Activated T-helper 17 cell treated with anti-CD3 and anti-CD28 coated beads, Interleukin-2, amount 50 U/mL, for 72 hours (primary cell): ENCODE measurements around the gene CIB1. TPM values are rescaled to one million over a fixed set of nuclear protein-coding genes. Genes with fewer than 3 reads are reported as not detected.
A peak's percentile ranks its signal among the peaks of the same experiment; 100 is the strongest.
"Not testable (repeated sequence)": the region's sequence is repeated elsewhere in the genome, so short reads cannot be mapped to it uniquely, and the experiment has no call there.

Source experiments
- ATAC-seq: fragments of 150-1000 bp; cut with Tn5 transposase; replicated peaks from 2 replicates; pipeline ENCODE4 v1.10.0; 2021; ENCODE audit warnings: mild to moderate bottlenecking, moderate library complexity
- H3K27ac Mint-ChIP-seq: one replicate; pipeline ENCODE4 v1.8.0; 2022; ENCODE audit warnings: mixed read lengths
- H3K27me3 Mint-ChIP-seq: one replicate; pipeline ENCODE4 v1.8.0; 2022; ENCODE audit warnings: mixed read lengths
- H3K36me3 Mint-ChIP-seq: one replicate; pipeline ENCODE4 v1.8.0; 2022; ENCODE audit warnings: low read depth, mild to moderate bottlenecking, mixed read lengths
- H3K4me1 Mint-ChIP-seq: one replicate; pipeline ENCODE4 v1.8.0; 2022; ENCODE audit warnings: mixed read lengths
- H3K4me3 Mint-ChIP-seq: one replicate; pipeline ENCODE4 v1.8.0; 2022; ENCODE audit warnings: mild to moderate bottlenecking, mixed read lengths
- H3K9me3 Mint-ChIP-seq: one replicate; pipeline ENCODE4 v1.8.0; 2022; ENCODE audit warnings: mixed read lengths
- total RNA-seq, 2 donors: library from RNA; stranded (reverse); gene quantifications; one replicate each; pipeline ENCODE4 v1.2.3, GENCODE V29; 2022

The CIB1 gene
- total RNA-seq, 2 donors from 2014 or later, result 128 to 163 TPM

- Mint-ChIP-seq H3K4me1 (peaks cover 11% of the 10 kb centered on the region), H3K27me3 (no peaks in the 10 kb centered on the region), H3K27ac (peak within 1 kb of the TSS; percentile 87), H3K36me3 (peaks cover 5% of the 10 kb centered on the region), H3K9me3 (no peaks in the 10 kb centered on the region), H3K4me3 (peak within 1 kb of the TSS; percentile 87)
- peak; percentile 95 for ATAC-seq
Observed at GRCh38 chr15:90201130-90201943, 32.4 kb downstream of the CIB1 start, which contains the start of gene SEMA4B. Gene SEMA4B, plus strand, starts transcription at chr15:90201330. Its CDS starts 249 bp downstream, at chr15:90201579.

- ATAC-seq, result no peak
- Mint-ChIP-seq H3K27me3 (no peaks in the 10 kb centered on the region), H3K4me1 (peaks cover 11% of the 10 kb centered on the region), H3K36me3 (peaks cover 5% of the 10 kb centered on the region), H3K9me3 (no peaks in the 10 kb centered on the region), H3K27ac (peak overlapping the region; percentile 67), H3K4me3 (peak overlapping the region; percentile 75)
Observed at GRCh38 chr15:90200534-90201129, 33.1 kb downstream of the CIB1 start.

GRCh38 chr15:90194655-90195054 lies 39.1 kb downstream of the CIB1 start:
- Mint-ChIP-seq H3K27me3 (no peaks in the 10 kb centered on the region), H3K36me3 (no peaks in the 10 kb centered on the region), H3K27ac (no peak overlapping the region), H3K4me3 (no peak overlapping the region), H3K9me3 (no peaks in the 10 kb centered on the region), H3K4me1 (peaks cover 17% of the 10 kb centered on the region)
- ATAC-seq, result no peak

- Mint-ChIP-seq H3K36me3 (no peaks in the 10 kb centered on the region), H3K4me3 (no peak overlapping the region), H3K4me1 (peaks cover 13% of the 10 kb centered on the region), H3K9me3 (no peaks in the 10 kb centered on the region), H3K27ac (no peak overlapping the region), H3K27me3 (no peaks in the 10 kb centered on the region)
- no peak for ATAC-seq
Observed at GRCh38 chr15:90192961-90193786, 40.6 kb downstream of the CIB1 start.

- Mint-ChIP-seq H3K27me3 (no peaks in the 10 kb centered on the region), H3K4me3 (peak overlapping the region; percentile 32), H3K4me1 (peaks cover 18% of the 10 kb centered on the region), H3K27ac (no peak overlapping the region), H3K9me3 (no peaks in the 10 kb centered on the region), H3K36me3 (no peaks in the 10 kb centered on the region)
- peak; percentile 56 for ATAC-seq
Observed at GRCh38 chr15:90191794-90192509, 41.8 kb downstream of the CIB1 start.

- ATAC-seq, result no peak
- Mint-ChIP-seq H3K27me3 (no peaks in the 10 kb centered on the region), H3K4me3 (peak overlapping the region; percentile 32), H3K4me1 (peaks cover 19% of the 10 kb centered on the region), H3K27ac (no peak overlapping the region), H3K36me3 (no peaks in the 10 kb centered on the region), H3K9me3 (no peaks in the 10 kb centered on the region)
Observed at GRCh38 chr15:90191344-90191687, 42.4 kb downstream of the CIB1 start.

- Mint-ChIP-seq H3K4me1 (peaks cover 19% of the 10 kb centered on the region), H3K4me3 (no peak overlapping the region), H3K9me3 (no peaks in the 10 kb centered on the region), H3K36me3 (no peaks in the 10 kb centered on the region), H3K27ac (peak overlapping the region; percentile 20), H3K27me3 (no peaks in the 10 kb centered on the region)
- ATAC-seq, result peak; percentile 28
Observed at GRCh38 chr15:90190606-90191343, 43.0 kb downstream of the CIB1 start.

GRCh38 chr15:90189781-90190467 lies 43.8 kb downstream of the CIB1 start:
- Mint-ChIP-seq H3K9me3 (no peaks in the 10 kb centered on the region), H3K36me3 (peaks cover 6% of the 10 kb centered on the region), H3K4me1 (peaks cover 24% of the 10 kb centered on the region), H3K27ac (peak overlapping the region; percentile 20), H3K27me3 (no peaks in the 10 kb centered on the region), H3K4me3 (no peak overlapping the region)
- no peak for ATAC-seq

- Mint-ChIP-seq H3K27ac (no peak overlapping the region), H3K4me1 (peaks cover 24% of the 10 kb centered on the region), H3K27me3 (no peaks in the 10 kb centered on the region), H3K36me3 (peaks cover 6% of the 10 kb centered on the region), H3K4me3 (no peak overlapping the region), H3K9me3 (no peaks in the 10 kb centered on the region)
- ATAC-seq, result no peak
Observed at GRCh38 chr15:90188914-90189748, 44.6 kb downstream of the CIB1 start.

- H3K4me1 Mint-ChIP-seq, result peaks cover 24% of the 10 kb centered on the region
- not testable (repeated sequence) for H3K27me3 Mint-ChIP-seq, H3K4me3 Mint-ChIP-seq, H3K27ac Mint-ChIP-seq, ATAC-seq, H3K36me3 Mint-ChIP-seq, H3K9me3 Mint-ChIP-seq
Observed at GRCh38 chr15:90188065-90188464, 45.7 kb downstream of the CIB1 start.

- H3K27ac Mint-ChIP-seq, result no peak overlapping the region
- H3K4me3 Mint-ChIP-seq, result peak overlapping the region; percentile 6
- peaks cover 24% of the 10 kb centered on the region for H3K4me1 Mint-ChIP-seq
- ATAC-seq, result no peak
- H3K36me3 Mint-ChIP-seq, result peaks cover 6% of the 10 kb centered on the region
- H3K27me3 Mint-ChIP-seq, result no peaks in the 10 kb centered on the region
- no peaks in the 10 kb centered on the region for H3K9me3 Mint-ChIP-seq
Observed at GRCh38 chr15:90187257-90187868, 46.4 kb downstream of the CIB1 start.
